ENCODE data around the gene FGG. TPM values are rescaled to one million over a fixed set of nuclear protein-coding genes. Genes with fewer than 3 reads are reported as not detected.

The FGG gene
- total and polyA plus RNA-seq, 2 donors (not counting 1 experiment from before 2014, with no cell fraction given): not detected

- peaks cover 4% of the 10 kb centered on the region for H3K27me3 ChIP-seq (ENCODE audit: control insufficient read depth, insufficient read depth, low read length)
- H4K20me1 ChIP-seq (ENCODE audit: control insufficient read depth, extremely low read depth, insufficient read depth, low read length): no peaks in the 10 kb centered on the region
- peak; percentile 43 to 61 for DNase-seq (ENCODE audit: low read depth in 2 of 2)
- H2AFZ ChIP-seq (ENCODE audit: low read length): peak overlapping the region; percentile 26
- H3K4me2 ChIP-seq (ENCODE audit: extremely low read depth, insufficient read depth, low read length): peak overlapping the region; percentile 72
- peaks cover 2% of the 10 kb centered on the region for H3K4me1 ChIP-seq (ENCODE audit: control insufficient read depth, extremely low read depth, insufficient read depth, low read length)
- H3K9ac ChIP-seq (ENCODE audit: insufficient read depth, low read length): no peak overlapping the region
- no peaks in the 10 kb centered on the region for H3K36me3 ChIP-seq (ENCODE audit: control insufficient read depth, insufficient read depth, low read length)
- peak overlapping the region in 1 of 4 experiments; percentile 32 for H3K4me3 ChIP-seq (replicated peaks in 1 of 4; ENCODE audit: control extremely low read depth in 1 of 4, insufficient read depth in 1 of 4, low read depth in 3 of 4, low read length in 4 of 4)
- no peaks in the 10 kb centered on the region for H3K9me3 ChIP-seq (ENCODE audit: control insufficient read depth, insufficient read depth, low read depth, low read length)
- TF ChIP-seq EZH2 (IDR thresholded peaks at IDR 0.05; ENCODE audit: low read length, missing control alignments) (no peak), CTCF (conservative IDR thresholded peaks at IDR 0.05 in 1 of 2, IDR thresholded peaks at IDR 0.05 in 1 of 2; ENCODE audit: low read depth in 1 of 2, low read length in 2 of 2) (peak; percentile 43 to 57)
- no peak overlapping the region for H3K27ac ChIP-seq (ENCODE audit: insufficient read depth, low read length)
- H3K79me2 ChIP-seq (ENCODE audit: control insufficient read depth, insufficient read depth, low read length): no peaks in the 10 kb centered on the region
Measured at GRCh38 chr4:154626793-154627484, 14.5 kb upstream of the FGG start.

- Histone ChIP-seq H3K4me1 (ENCODE audit: control insufficient read depth, extremely low read depth, insufficient read depth, low read length) (peaks cover 2% of the 10 kb centered on the region), H3K36me3 (ENCODE audit: control insufficient read depth, insufficient read depth, low read length) (no peaks in the 10 kb centered on the region), H2AFZ (ENCODE audit: low read length) (no peak overlapping the region), H3K9me3 (ENCODE audit: control insufficient read depth, insufficient read depth, low read depth, low read length) (no peaks in the 10 kb centered on the region), H3K9ac (ENCODE audit: insufficient read depth, low read length) (no peak overlapping the region), H3K27me3 (ENCODE audit: control insufficient read depth, insufficient read depth, low read length) (peaks cover 4% of the 10 kb centered on the region), H4K20me1 (ENCODE audit: control insufficient read depth, extremely low read depth, insufficient read depth, low read length) (no peaks in the 10 kb centered on the region), H3K4me3 (replicated peaks in 1 of 4; ENCODE audit: control extremely low read depth in 1 of 4, insufficient read depth in 1 of 4, low read depth in 3 of 4, low read length in 4 of 4) (no peak overlapping the region), H3K4me2 (ENCODE audit: extremely low read depth, insufficient read depth, low read length) (no peak overlapping the region), H3K79me2 (ENCODE audit: control insufficient read depth, insufficient read depth, low read length) (no peaks in the 10 kb centered on the region), H3K27ac (ENCODE audit: insufficient read depth, low read length) (no peak overlapping the region)
- TF ChIP-seq CTCF (conservative IDR thresholded peaks at IDR 0.05 in 1 of 2, IDR thresholded peaks at IDR 0.05 in 1 of 2; ENCODE audit: low read depth in 1 of 2, low read length in 2 of 2) (no peak), EZH2 (IDR thresholded peaks at IDR 0.05; ENCODE audit: low read length, missing control alignments) (no peak)
- DNase-seq (ENCODE audit: low read depth in 2 of 2): no peak
Measured at GRCh38 chr4:154625971-154626370, 13.5 kb upstream of the FGG start.

- no peaks in the 10 kb centered on the region for H3K9me3 ChIP-seq (ENCODE audit: control insufficient read depth, insufficient read depth, low read depth, low read length)
- H3K79me2 ChIP-seq (ENCODE audit: control insufficient read depth, insufficient read depth, low read length): no peaks in the 10 kb centered on the region
- DNase-seq (ENCODE audit: low read depth in 2 of 2): no peak
- no peak for TF ChIP-seq CTCF (conservative IDR thresholded peaks at IDR 0.05 in 1 of 2, IDR thresholded peaks at IDR 0.05 in 1 of 2; ENCODE audit: low read depth in 1 of 2, low read length in 2 of 2)
- no peak for TF ChIP-seq EZH2 (IDR thresholded peaks at IDR 0.05; ENCODE audit: low read length, missing control alignments)
- H3K27ac ChIP-seq (ENCODE audit: insufficient read depth, low read length): no peak overlapping the region
- no peaks in the 10 kb centered on the region for H3K36me3 ChIP-seq (ENCODE audit: control insufficient read depth, insufficient read depth, low read length)
- H3K4me3 ChIP-seq (replicated peaks in 1 of 4; ENCODE audit: control extremely low read depth in 1 of 4, insufficient read depth in 1 of 4, low read depth in 3 of 4, low read length in 4 of 4): no peak overlapping the region
- no peak overlapping the region for H2AFZ ChIP-seq (ENCODE audit: low read length)
- H3K4me2 ChIP-seq (ENCODE audit: extremely low read depth, insufficient read depth, low read length): no peak overlapping the region
- H3K27me3 ChIP-seq (ENCODE audit: control insufficient read depth, insufficient read depth, low read length): peaks cover 4% of the 10 kb centered on the region
- H4K20me1 ChIP-seq (ENCODE audit: control insufficient read depth, extremely low read depth, insufficient read depth, low read length): no peaks in the 10 kb centered on the region
- peaks cover 2% of the 10 kb centered on the region for H3K4me1 ChIP-seq (ENCODE audit: control insufficient read depth, extremely low read depth, insufficient read depth, low read length)
- H3K9ac ChIP-seq (ENCODE audit: insufficient read depth, low read length): no peak overlapping the region
Measured at GRCh38 chr4:154623995-154624394, 11.5 kb upstream of the FGG start.

Data from fibroblast of lung (primary cell).